ENCODE data around the gene RHOT1. TPM values are rescaled to one million over a fixed set of nuclear protein-coding genes. Genes with fewer than 3 reads are reported as not detected.
A peak's percentile ranks its signal among the peaks of the same experiment; 100 is the strongest.
"Not testable (repeated sequence)": the region's sequence is repeated elsewhere in the genome, so short reads cannot be mapped to it uniquely, and the experiment has no call there.

The RHOT1 gene
- total RNA-seq, 4 donors from 2014 or later, result 60.8 to 97.6 (median 72.7) TPM

- WGBS, 2 donors, result 1% methylated on average over 25 of the region's 25 CpGs
- H3K4me3 ChIP-seq (ENCODE audit: low read depth, poor library complexity, severe bottlenecking), result peak overlapping the region; percentile 55
- intact Hi-C loops (cut with DNase I; ENCODE audit: low total_unique reads), result no loop called here
- no peak for TF ChIP-seq CTCF (IDR thresholded peaks at IDR 0.05)
- no peak for TF ChIP-seq POLR2A (IDR thresholded peaks at IDR 0.05)
- DNase-seq (ENCODE audit: low spot score in 2 of 2), result peak; percentile 85 to 96
Measured at GRCh38 chr17:32127158-32127897, 15.0 kb upstream of the RHOT1 start.

GRCh38 chr17:32128470-32128869, 13.8 kb upstream of the RHOT1 start:
- DNase-seq (ENCODE audit: low spot score in 2 of 2), result peak in 1 of 2 donors; percentile 70
- intact Hi-C loops (cut with DNase I; ENCODE audit: low total_unique reads); H3K4me3 ChIP-seq (ENCODE audit: low read depth, poor library complexity, severe bottlenecking): not testable (repeated sequence)
- 36 to 37% methylated on average over 7 of the region's 7 CpGs for WGBS, 2 donors

GRCh38 chr17:32135497-32136117, 6.7 kb upstream of the RHOT1 start:
- intact Hi-C loops (cut with DNase I; ENCODE audit: low total_unique reads); H3K4me3 ChIP-seq (ENCODE audit: low read depth, poor library complexity, severe bottlenecking): not testable (repeated sequence)
- DNase-seq (ENCODE audit: low spot score in 2 of 2), result peak in 1 of 2 donors; percentile 77
- whole genome bisulfite sequencing, 2 donors, result 45 to 52% methylated on average over 14 of the region's 14 CpGs

DNA sequence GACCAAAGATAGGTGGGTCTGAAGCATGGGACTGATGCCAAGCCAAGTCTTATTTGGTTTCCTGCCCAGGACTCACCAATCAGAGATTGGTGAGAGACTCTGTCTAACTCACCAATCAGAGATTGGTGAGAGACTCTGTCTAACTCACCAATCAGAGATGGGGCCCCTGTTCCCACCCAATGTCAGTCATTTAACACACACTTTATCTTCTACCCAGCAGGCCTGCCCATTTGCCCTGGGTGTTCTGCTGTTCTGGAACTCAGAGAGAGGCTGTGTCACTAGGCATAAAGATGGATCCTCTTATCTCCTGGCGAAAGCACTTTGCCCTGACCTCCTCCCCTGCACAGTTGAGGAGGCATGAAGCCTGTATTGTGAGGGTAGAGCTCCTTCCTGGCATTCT, 5.4 kb upstream of the RHOT1 start:
- 84 to 89% methylated on average over 1 of the region's 1 CpG for WGBS, 2 donors
- H3K4me3 ChIP-seq (ENCODE audit: low read depth, poor library complexity, severe bottlenecking), result no peak overlapping the region
- intact Hi-C loops (cut with DNase I; ENCODE audit: low total_unique reads), result no loop called here
- TF ChIP-seq POLR2A (IDR thresholded peaks at IDR 0.05), result no peak
- TF ChIP-seq CTCF (IDR thresholded peaks at IDR 0.05), result no peak
- peak in 1 of 2 donors; percentile 25 for DNase-seq (ENCODE audit: low spot score in 2 of 2)

DNA sequence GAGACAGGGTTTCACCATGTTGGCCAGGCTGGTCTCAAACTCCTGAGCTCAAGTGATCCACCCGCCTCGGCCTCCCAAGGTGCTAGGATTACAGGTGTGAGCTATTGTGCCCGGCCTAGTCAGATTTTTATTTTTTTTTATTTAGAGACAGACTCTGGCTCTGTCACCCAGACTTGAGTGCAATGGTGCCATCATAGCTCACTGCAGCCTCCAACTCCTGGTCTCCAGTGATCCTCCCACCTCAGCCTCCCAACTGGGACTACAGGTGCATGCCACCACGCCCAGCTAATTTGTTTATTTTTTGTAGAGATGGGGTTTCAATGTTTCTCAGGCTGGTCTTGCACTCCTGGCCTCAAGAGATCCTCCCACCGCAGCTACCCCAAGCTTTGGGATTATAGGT, 2.8 kb upstream of the RHOT1 start:
- WGBS, 2 donors, result 78 to 90% methylated on average over 5 of the region's 5 CpGs
- peak in 1 of 2 donors; percentile 65 for DNase-seq (ENCODE audit: low spot score in 2 of 2)
- H3K4me3 ChIP-seq (ENCODE audit: low read depth, poor library complexity, severe bottlenecking); intact Hi-C loops (cut with DNase I; ENCODE audit: low total_unique reads): not testable (repeated sequence)

DNA sequence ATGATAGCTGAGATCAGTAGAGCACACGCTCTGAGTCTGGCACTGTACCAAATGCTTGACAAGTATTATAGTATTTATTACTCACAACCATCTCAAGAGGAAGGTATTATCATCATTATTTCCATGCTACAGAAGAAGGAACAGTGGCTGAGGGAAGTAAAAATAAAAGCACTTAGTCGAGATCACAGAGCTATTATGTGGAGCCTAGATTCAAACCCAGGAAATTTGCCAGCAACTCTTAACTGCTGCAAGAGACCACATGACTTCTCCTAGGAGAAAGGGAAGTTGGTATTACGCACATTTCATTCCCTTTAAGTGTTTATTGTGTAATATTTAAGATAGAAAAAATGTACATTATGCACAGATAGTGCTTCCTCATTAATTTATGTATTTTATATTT, 1.0 kb upstream of the RHOT1 start:
- 5 to 13% methylated on average over 3 of the region's 3 CpGs for WGBS, 2 donors
- intact Hi-C loops (cut with DNase I; ENCODE audit: low total_unique reads), result no loop called here

GRCh38 chr17:32141679-32142037, 644 bp upstream of the RHOT1 start:
- intact Hi-C loops (cut with DNase I; ENCODE audit: low total_unique reads), result no loop called here
- DNase-seq (ENCODE audit: low spot score in 2 of 2), result no peak
- WGBS, 2 donors, result 4 to 10% methylated on average over 12 of the region's 12 CpGs
- no peak overlapping the region for H3K4me3 ChIP-seq (ENCODE audit: low read depth, poor library complexity, severe bottlenecking)
- TF ChIP-seq CTCF (IDR thresholded peaks at IDR 0.05) (no peak), POLR2A (IDR thresholded peaks at IDR 0.05) (no peak)

More for the DNA sequence above, 1.0 kb upstream of the RHOT1 start:
- no peak overlapping the region for H3K4me3 ChIP-seq (ENCODE audit: low read depth, poor library complexity, severe bottlenecking)
- TF ChIP-seq CTCF (IDR thresholded peaks at IDR 0.05) (no peak), POLR2A (IDR thresholded peaks at IDR 0.05) (no peak)
- DNase-seq (ENCODE audit: low spot score in 2 of 2), result peak; percentile 31 to 70

Measured in lower leg skin (tissue), 4 donors.